HEK293T (cell line): ENCODE measurements around the gene CFAP43.

Source experiments
- CTCF ChIA-PET: fragments of 350-600 bp; formaldehyde crosslinking; extraction: SDS; loops from one replicate; lab custom pipeline; 2021; ENCODE audit warnings: antibody characterized with exemption, inconsistent platforms; lab: Yijun Ruan, JAX
- POLR2A ChIA-PET: fragments of 350-600 bp; formaldehyde crosslinking; extraction: SDS; loops from one replicate; lab custom pipeline; 2020; ENCODE audit warnings: antibody characterized with exemption, inconsistent platforms; lab: Yijun Ruan, JAX
- DNase-seq: peaks from one replicate; pipeline ENCODE4 v3.0.0; 2012; ENCODE audit warnings: mixed read lengths; ENCODE audit errors: extremely low spot score
- ARNT ChIP-seq: fragments of 450-650 bp; IDR thresholded peaks from 2 replicates; pipeline ENCODE4 v1.6.1; 2017; ENCODE audit warnings: mild to moderate bottlenecking
- BHLHE40 ChIP-seq: fragments of 450-650 bp; IDR thresholded peaks from 2 replicates; pipeline ENCODE4 v1.6.1; 2016; ENCODE audit warnings: mild to moderate bottlenecking, moderate library complexity, borderline replicate concordance
- CTBP1 ChIP-seq: fragments of 450-650 bp; IDR thresholded peaks from 2 replicates; pipeline ENCODE4 v1.6.1; 2016; ENCODE audit warnings: borderline replicate concordance
- ELF4 ChIP-seq: fragments of 450-650 bp; IDR thresholded peaks from 2 replicates; pipeline ENCODE4 v1.6.1; 2017; ENCODE audit warnings: antibody characterized with exemption
- FOXA1 ChIP-seq: fragments of 450-650 bp; IDR thresholded peaks from 2 replicates; pipeline ENCODE4 v1.6.1; 2016; ENCODE audit warnings: mild to moderate bottlenecking
- FOXK2 ChIP-seq: fragments of 450-650 bp; IDR thresholded peaks from 2 replicates; pipeline ENCODE4 v1.6.1; 2016; ENCODE audit warnings: mild to moderate bottlenecking
- FOXM1 ChIP-seq: fragments of 450-650 bp; IDR thresholded peaks from 2 replicates; pipeline ENCODE4 v1.6.1; 2017; ENCODE audit warnings: mild to moderate bottlenecking, borderline replicate concordance
- HDGF ChIP-seq: fragments of 450-650 bp; IDR thresholded peaks from 2 replicates; pipeline ENCODE4 v1.6.1; 2017; ENCODE audit warnings: antibody characterized with exemption, borderline replicate concordance
- L3MBTL2 ChIP-seq: fragments of 450-650 bp; conservative IDR thresholded peaks from 2 replicates; pipeline ENCODE4 v1.6.1; 2016; ENCODE audit warnings: mild to moderate bottlenecking
- LEF1 ChIP-seq: fragments of 450-650 bp; IDR thresholded peaks from 2 replicates; pipeline ENCODE4 v1.6.1; 2017; ENCODE audit warnings: mild to moderate bottlenecking, borderline replicate concordance
- NFRKB ChIP-seq: fragments of 450-650 bp; IDR thresholded peaks from 2 replicates; pipeline ENCODE4 v1.6.1; 2016; ENCODE audit warnings: mild to moderate bottlenecking, moderate library complexity
- PKNOX1 ChIP-seq: fragments of 450-650 bp; IDR thresholded peaks from 2 replicates; pipeline ENCODE4 v1.6.1; 2016
- SP1 ChIP-seq: fragments of 450-650 bp; IDR thresholded peaks from 2 replicates; pipeline ENCODE4 v1.6.1; 2017
- SUZ12 ChIP-seq: fragments of 450-650 bp; IDR thresholded peaks from 2 replicates; pipeline ENCODE4 v1.6.1; 2016; ENCODE audit warnings: mild to moderate bottlenecking
- TARDBP ChIP-seq: fragments of 450-650 bp; IDR thresholded peaks from 2 replicates; pipeline ENCODE4 v1.6.1; 2016
- ZNF384 ChIP-seq: fragments of 450-650 bp; IDR thresholded peaks from 2 replicates; pipeline ENCODE4 v1.6.1; 2016

Gene CFAP43

GRCh38 chr10:104235801-104236200, 3.6 kb upstream of the CFAP43 start:
- DNase-seq: no peak
- CTCF ChIA-PET: no interaction called here
- POLR2A ChIA-PET: no interaction called here
- TF ChIP-seq TARDBP (no peak), FOXM1 (no peak), NFRKB (no peak), FOXK2 (no peak), L3MBTL2 (no peak), SP1 (no peak), PKNOX1 (no peak), CTBP1 (no peak), FOXA1 (no peak), LEF1 (no peak), SUZ12 (no peak), ZNF384 (no peak), ARNT (no peak), ELF4 (no peak), BHLHE40 (no peak), HDGF (no peak)

- TF ChIP-seq PKNOX1 (no peak), L3MBTL2 (no peak), ARNT (no peak), LEF1 (no peak)
- POLR2A ChIA-PET: no interaction called here
- DNase-seq: no peak
- CTCF ChIA-PET: no interaction called here
Measured at GRCh38 chr10:104234934-104235333, 2.8 kb upstream of the CFAP43 start.

- TF ChIP-seq SP1: no peak
- TF ChIP-seq BHLHE40: no peak
- no peak for TF ChIP-seq FOXM1
- TF ChIP-seq CTBP1: no peak
- no peak for TF ChIP-seq PKNOX1
- TF ChIP-seq TARDBP: no peak
- TF ChIP-seq NFRKB: no peak
- no peak for TF ChIP-seq HDGF
- no peak for TF ChIP-seq ZNF384
- TF ChIP-seq L3MBTL2: no peak
- no peak for TF ChIP-seq ARNT
- no peak for TF ChIP-seq SUZ12
- no peak for TF ChIP-seq ELF4
- TF ChIP-seq LEF1: no peak
- no peak for TF ChIP-seq FOXA1
- TF ChIP-seq FOXK2: no peak
- POLR2A ChIA-PET: no interaction called here
- CTCF ChIA-PET: no interaction called here
- DNase-seq: no peak
Measured at GRCh38 chr10:104233817-104234216, 1.7 kb upstream of the CFAP43 start.

- ChIA-PET POLR2A (interaction anchor here (1.0 to 1.7 kb wide), 4 partner anchors 9 to 36 kb away, joined by 3 to 6 read pairs (median 6); partner anchors contain the start of genes GSTO1 and GSTO2), CTCF (no interaction called here)
- DNase-seq: no peak
- TF ChIP-seq L3MBTL2 (peak; percentile 91), SUZ12 (no peak)
Measured at GRCh38 chr10:104232613-104233102, 494 bp upstream of the CFAP43 start.

GRCh38 chr10:104230490-104230889, 1.7 kb downstream of the CFAP43 start:
- CTCF ChIA-PET: interaction anchor here (0.7 kb wide), 1 partner anchor 175 kb away, joined by 3 read pairs; no protein-coding TSS in a partner anchor
- POLR2A ChIA-PET: interaction anchor here (1.5 kb wide), 1 partner anchor 24 kb away, joined by 5 read pairs; the partner anchor contains the start of gene GSTO1
- TF ChIP-seq FOXK2 (no peak), ELF4 (no peak), TARDBP (no peak), PKNOX1 (no peak), HDGF (no peak), BHLHE40 (no peak), ARNT (no peak), L3MBTL2 (no peak), FOXA1 (no peak), LEF1 (no peak), ZNF384 (no peak), SP1 (no peak), FOXM1 (no peak), NFRKB (no peak), SUZ12 (no peak), CTBP1 (no peak)
- DNase-seq: no peak

- CTCF ChIA-PET: no interaction called here
- TF ChIP-seq CTBP1 (no peak), ELF4 (no peak), L3MBTL2 (no peak), ZNF384 (no peak), FOXK2 (no peak)
- no peak for DNase-seq
- POLR2A ChIA-PET: interaction anchor here (0.7 kb wide), 1 partner anchor 32 kb away, joined by 5 read pairs; the partner anchor contains the start of gene GSTO1
Measured at GRCh38 chr10:104223304-104223703, 8.9 kb downstream of the CFAP43 start.
